ENCODE data around the gene MAGEB3. TPM values are rescaled to one million over a fixed set of nuclear protein-coding genes. Genes with fewer than 3 reads are reported as not detected.
"Not testable (repeated sequence)": the region's sequence is repeated elsewhere in the genome, so short reads cannot be mapped to it uniquely, and the experiment has no call there.

The MAGEB3 gene
- total RNA-seq: not detected

- Mint-ChIP-seq H3K27ac (no peak within 1 kb of the TSS), H3K36me3 (no peaks in the 10 kb centered on the region)
Measured at GRCh38 chrX:30230395-30230794, at the start of gene MAGEB3. TSS of gene MAGEB3 (plus strand) at chrX:30230657. CDS start at chrX:30235925, 5,268 bp downstream.

GRCh38 chrX:30181353-30181752 lies 49.1 kb upstream of the MAGEB3 start:
- Mint-ChIP-seq H3K9me3 (ENCODE audit: low read depth) (no peaks in the 10 kb centered on the region), H3K4me1 (no peaks in the 10 kb centered on the region), H3K36me3 (no peaks in the 10 kb centered on the region), H3K27me3 (no peaks in the 10 kb centered on the region), H3K4me3 (no peak overlapping the region), H3K27ac (no peak overlapping the region)
- no peak for ATAC-seq
- CTCF ChIA-PET: no interaction called here
- DNase-seq: no peak

More at GRCh38 chrX:30230395-30230794, at the start of gene MAGEB3:
- Mint-ChIP-seq H3K4me3 (no peak within 1 kb of the TSS), H3K9me3 (ENCODE audit: low read depth) (no peaks in the 10 kb centered on the region), H3K4me1 (no peaks in the 10 kb centered on the region), H3K27me3 (no peaks in the 10 kb centered on the region)
- CTCF ChIA-PET: no interaction called here
- ATAC-seq (no peak), DNase-seq (no peak)

GRCh38 chrX:30183554-30183953 lies 46.9 kb upstream of the MAGEB3 start:
- CTCF ChIA-PET: no interaction called here
- H3K4me3 Mint-ChIP-seq: no peak overlapping the region

GRCh38 chrX:30190426-30190825 lies 40.0 kb upstream of the MAGEB3 start:
- CTCF ChIA-PET: no interaction called here
- Mint-ChIP-seq H3K36me3 (no peaks in the 10 kb centered on the region), H3K27me3 (no peaks in the 10 kb centered on the region), H3K27ac (no peak overlapping the region), H3K4me1 (no peaks in the 10 kb centered on the region), H3K4me3 (no peak overlapping the region), H3K9me3 (ENCODE audit: low read depth) (peaks cover 2% of the 10 kb centered on the region)
- DNase-seq (no peak), ATAC-seq (no peak)

More at GRCh38 chrX:30183554-30183953, 46.9 kb upstream of the MAGEB3 start:
- no peaks in the 10 kb centered on the region for H3K36me3 Mint-ChIP-seq
- ATAC-seq: no peak
- H3K27me3 Mint-ChIP-seq: no peaks in the 10 kb centered on the region
- H3K27ac Mint-ChIP-seq: no peak overlapping the region
- H3K4me1 Mint-ChIP-seq: no peaks in the 10 kb centered on the region
- no peaks in the 10 kb centered on the region for H3K9me3 Mint-ChIP-seq (ENCODE audit: low read depth)
- DNase-seq: no peak

GRCh38 chrX:30193910-30194309 lies 36.5 kb upstream of the MAGEB3 start:
- H3K9me3 Mint-ChIP-seq (ENCODE audit: low read depth); DNase-seq; H3K4me3 Mint-ChIP-seq; CTCF ChIA-PET; H3K27me3 Mint-ChIP-seq; H3K27ac Mint-ChIP-seq; H3K36me3 Mint-ChIP-seq; ATAC-seq; H3K4me1 Mint-ChIP-seq: not testable (repeated sequence)

GRCh38 chrX:30196322-30196721 lies 34.1 kb upstream of the MAGEB3 start:
- CTCF ChIA-PET: no interaction called here
- Mint-ChIP-seq H3K27me3 (no peaks in the 10 kb centered on the region), H3K27ac (no peak overlapping the region), H3K4me1 (no peaks in the 10 kb centered on the region), H3K9me3 (ENCODE audit: low read depth) (peaks cover 2% of the 10 kb centered on the region), H3K36me3 (no peaks in the 10 kb centered on the region), H3K4me3 (no peak overlapping the region)
- ATAC-seq (no peak), DNase-seq (no peak)

GRCh38 chrX:30212172-30212571 lies 18.3 kb upstream of the MAGEB3 start:
- DNase-seq (no peak), ATAC-seq (no peak)
- no peaks in the 10 kb centered on the region for H3K27me3 Mint-ChIP-seq
- H3K9me3 Mint-ChIP-seq (ENCODE audit: low read depth): no peaks in the 10 kb centered on the region
- no peak overlapping the region for H3K27ac Mint-ChIP-seq
- CTCF ChIA-PET: no interaction called here
- H3K4me3 Mint-ChIP-seq: no peak overlapping the region
- no peaks in the 10 kb centered on the region for H3K4me1 Mint-ChIP-seq
- no peaks in the 10 kb centered on the region for H3K36me3 Mint-ChIP-seq

GRCh38 chrX:30215357-30215843 lies 15.1 kb upstream of the MAGEB3 start, which contains the start of gene MAGEB2:
TSS of gene MAGEB2 (plus strand) at chrX:30215563. CDS start at chrX:30218581, 3,018 bp downstream.
- H3K36me3 Mint-ChIP-seq: no peaks in the 10 kb centered on the region
- no peak within 1 kb of the TSS for H3K4me3 Mint-ChIP-seq
- no peak for DNase-seq
- no peak within 1 kb of the TSS for H3K27ac Mint-ChIP-seq
- no peaks in the 10 kb centered on the region for H3K27me3 Mint-ChIP-seq
- H3K9me3 Mint-ChIP-seq (ENCODE audit: low read depth): no peaks in the 10 kb centered on the region
- ATAC-seq: no peak
- no peaks in the 10 kb centered on the region for H3K4me1 Mint-ChIP-seq
- CTCF ChIA-PET: interaction anchor here (0.6 kb wide), 1 partner anchor 283 kb away, joined by 3 read pairs; no protein-coding TSS in a partner anchor

GRCh38 chrX:30217465-30217864 lies 13.0 kb upstream of the MAGEB3 start:
- Mint-ChIP-seq H3K27ac (no peak overlapping the region), H3K4me3 (no peak overlapping the region), H3K36me3 (no peaks in the 10 kb centered on the region), H3K27me3 (no peaks in the 10 kb centered on the region), H3K4me1 (no peaks in the 10 kb centered on the region), H3K9me3 (ENCODE audit: low read depth) (no peaks in the 10 kb centered on the region)
- DNase-seq (no peak), ATAC-seq (no peak)
- CTCF ChIA-PET: no interaction called here

- no peaks in the 10 kb centered on the region for H3K4me1 Mint-ChIP-seq
- no peak for DNase-seq
- no peaks in the 10 kb centered on the region for H3K9me3 Mint-ChIP-seq (ENCODE audit: low read depth)
- H3K36me3 Mint-ChIP-seq: no peaks in the 10 kb centered on the region
- no peak for ATAC-seq
- no peak overlapping the region for H3K4me3 Mint-ChIP-seq
- CTCF ChIA-PET: no interaction called here
- no peak overlapping the region for H3K27ac Mint-ChIP-seq
- H3K27me3 Mint-ChIP-seq: no peaks in the 10 kb centered on the region
Measured at GRCh38 chrX:30219372-30219771, 11.1 kb upstream of the MAGEB3 start.

GRCh38 chrX:30220661-30221060 lies 9.8 kb upstream of the MAGEB3 start:
- no peaks in the 10 kb centered on the region for H3K4me1 Mint-ChIP-seq
- CTCF ChIA-PET: no interaction called here

GRCh38 chrX:30224536-30224935 lies 5.9 kb upstream of the MAGEB3 start:
- CTCF ChIA-PET: no interaction called here
- no peaks in the 10 kb centered on the region for H3K9me3 Mint-ChIP-seq (ENCODE audit: low read depth)
- H3K36me3 Mint-ChIP-seq: no peaks in the 10 kb centered on the region
- no peaks in the 10 kb centered on the region for H3K4me1 Mint-ChIP-seq
- DNase-seq (no peak), ATAC-seq (no peak)
- H3K4me3 Mint-ChIP-seq: no peak overlapping the region
- no peaks in the 10 kb centered on the region for H3K27me3 Mint-ChIP-seq
- no peak overlapping the region for H3K27ac Mint-ChIP-seq

More at GRCh38 chrX:30220661-30221060, 9.8 kb upstream of the MAGEB3 start:
- H3K9me3 Mint-ChIP-seq (ENCODE audit: low read depth): no peaks in the 10 kb centered on the region
- H3K27me3 Mint-ChIP-seq: no peaks in the 10 kb centered on the region
- no peak overlapping the region for H3K27ac Mint-ChIP-seq
- DNase-seq (no peak), ATAC-seq (no peak)
- H3K4me3 Mint-ChIP-seq: no peak overlapping the region
- H3K36me3 Mint-ChIP-seq: no peaks in the 10 kb centered on the region

- no peak overlapping the region for H3K27ac Mint-ChIP-seq
Measured at GRCh38 chrX:30228526-30228925, 1.9 kb upstream of the MAGEB3 start.

GRCh38 chrX:30241724-30242415 lies 11.4 kb downstream of the MAGEB3 start, which contains the start of gene MAGEB4:
TSS of gene MAGEB4 (plus strand) at chrX:30242000. CDS start at chrX:30242136, 136 bp downstream.
- CTCF ChIA-PET: no interaction called here

More at GRCh38 chrX:30228526-30228925, 1.9 kb upstream of the MAGEB3 start:
- DNase-seq (no peak), ATAC-seq (no peak)
- CTCF ChIA-PET: no interaction called here
- Mint-ChIP-seq H3K4me1 (no peaks in the 10 kb centered on the region), H3K4me3 (no peak overlapping the region), H3K36me3 (no peaks in the 10 kb centered on the region), H3K9me3 (ENCODE audit: low read depth) (no peaks in the 10 kb centered on the region), H3K27me3 (no peaks in the 10 kb centered on the region)

More at GRCh38 chrX:30241724-30242415, 11.4 kb downstream of the MAGEB3 start, which contains the start of gene MAGEB4:
- DNase-seq (no peak), ATAC-seq (no peak)
- Mint-ChIP-seq H3K9me3 (ENCODE audit: low read depth) (no peaks in the 10 kb centered on the region), H3K4me3 (no peak within 1 kb of the TSS), H3K4me1 (no peaks in the 10 kb centered on the region), H3K27me3 (no peaks in the 10 kb centered on the region), H3K36me3 (no peaks in the 10 kb centered on the region), H3K27ac (no peak within 1 kb of the TSS)

Measured in activated CD8-positive, alpha-beta memory T cell treated with anti-CD3 and anti-CD28 coated beads, Interleukin-2, amount 10 ng/mL, durations not matched to agents 7 days and 5 days (primary cell).